Skeletal muscle satellite cell (primary cell): ENCODE measurements around the gene SETD1A.

ENCODE experiments used
- H3K27me3 ChIP-seq: 2 replicates; pipeline ENCODE4 v1.7.0; 2013; ENCODE audit warnings: low read length; ENCODE audit not compliant: control insufficient read depth, insufficient read depth
- H3K36me3 ChIP-seq: 2 replicates; pipeline ENCODE4 v1.7.0; 2013; ENCODE audit warnings: mild to moderate bottlenecking, control low read depth, low read length; ENCODE audit not compliant: insufficient read depth
- H3K4me1 ChIP-seq: 2 replicates; pipeline ENCODE4 v1.7.0; 2013; ENCODE audit warnings: low read length; ENCODE audit not compliant: control insufficient read depth, insufficient read depth
- H3K4me2 ChIP-seq: 2 replicates; pipeline ENCODE4 v1.7.0; 2013; ENCODE audit warnings: mild to moderate bottlenecking, low read length
- H3K4me3 ChIP-seq: 2 replicates; pipeline ENCODE4 v1.7.0; 2013; ENCODE audit warnings: low read length
- H3K9ac ChIP-seq: 2 replicates; pipeline ENCODE4 v1.7.0; 2013; ENCODE audit warnings: mild to moderate bottlenecking, low read depth, low read length, moderate library complexity
- H3K9me3 ChIP-seq: replicated peaks from 2 replicates; pipeline ENCODE4 v1.7.0; 2013; ENCODE audit warnings: mild to moderate bottlenecking, control low read depth, low read length

The SETD1A gene

GRCh38 chr16:30963925-30964511, 6.5 kb downstream of the SETD1A start:
- no peak overlapping the region for H3K4me3 ChIP-seq
- no peak overlapping the region for H3K9ac ChIP-seq
- no peaks in the 10 kb centered on the region for H3K27me3 ChIP-seq
- H3K4me2 ChIP-seq = no peak overlapping the region
- H3K4me1 ChIP-seq = peaks cover 5% of the 10 kb centered on the region
- peaks cover 74% of the 10 kb centered on the region for H3K36me3 ChIP-seq
- no peaks in the 10 kb centered on the region for H3K9me3 ChIP-seq

GRCh38 chr16:30964574-30965226, 7.1 kb downstream of the SETD1A start:
- Histone ChIP-seq H3K4me1 (no peaks in the 10 kb centered on the region), H3K4me2 (no peak overlapping the region), H3K9me3 (no peaks in the 10 kb centered on the region), H3K9ac (no peak overlapping the region), H3K27me3 (no peaks in the 10 kb centered on the region), H3K36me3 (peaks cover 74% of the 10 kb centered on the region), H3K4me3 (no peak overlapping the region)

DNA sequence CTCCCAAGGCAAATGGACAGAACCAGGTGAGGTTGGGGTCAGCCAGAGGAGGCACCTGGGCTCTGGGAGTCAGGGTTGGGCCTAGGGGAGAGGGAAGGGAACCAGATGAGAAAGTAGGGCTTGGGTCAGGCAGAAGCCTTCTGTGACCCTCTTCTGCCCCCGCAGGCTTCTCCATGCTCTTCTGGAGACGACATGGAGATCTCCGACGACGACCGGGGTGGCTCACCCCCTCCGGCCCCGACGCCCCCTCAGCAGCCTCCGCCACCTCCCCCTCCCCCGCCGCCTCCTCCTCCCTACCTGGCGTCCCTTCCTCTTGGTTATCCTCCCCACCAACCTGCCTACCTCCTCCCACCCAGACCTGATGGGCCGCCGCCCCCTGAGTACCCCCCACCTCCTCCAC, 7.9 kb downstream of the SETD1A start:
- H3K4me3 ChIP-seq = no peak overlapping the region
- H3K9me3 ChIP-seq = no peaks in the 10 kb centered on the region
- H3K27me3 ChIP-seq = no peaks in the 10 kb centered on the region
- no peak overlapping the region for H3K4me2 ChIP-seq
- no peak overlapping the region for H3K9ac ChIP-seq
- peaks cover 70% of the 10 kb centered on the region for H3K36me3 ChIP-seq
- H3K4me1 ChIP-seq = no peaks in the 10 kb centered on the region

DNA sequence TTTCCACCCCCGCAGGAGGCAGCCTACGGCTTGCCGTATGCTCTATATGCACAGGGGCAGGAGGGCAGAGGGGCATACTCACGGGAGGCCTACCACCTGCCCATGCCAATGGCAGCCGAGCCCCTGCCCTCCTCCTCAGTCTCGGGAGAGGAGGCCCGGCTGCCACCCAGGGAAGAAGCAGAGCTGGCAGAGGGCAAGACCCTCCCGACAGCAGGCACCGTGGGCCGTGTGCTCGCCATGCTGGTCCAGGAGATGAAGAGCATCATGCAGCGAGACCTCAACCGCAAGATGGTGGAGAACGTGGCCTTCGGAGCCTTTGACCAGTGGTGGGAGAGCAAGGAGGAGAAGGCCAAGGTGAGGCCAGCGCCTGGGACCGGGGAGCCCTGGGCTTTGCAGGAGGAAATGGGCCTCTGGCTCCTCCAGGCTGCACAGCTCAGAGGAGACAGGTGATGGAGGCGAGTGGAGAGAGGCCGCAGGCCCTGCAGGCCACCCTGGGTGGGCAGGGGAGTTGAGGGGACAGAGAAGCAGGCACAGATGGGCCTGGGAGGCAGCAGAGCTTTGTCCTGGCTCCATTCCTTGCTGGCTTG, 8.6 kb downstream of the SETD1A start:
- H3K36me3 ChIP-seq = peaks cover 71% of the 10 kb centered on the region
- no peak overlapping the region for H3K4me3 ChIP-seq
- no peak overlapping the region for H3K4me2 ChIP-seq
- no peak overlapping the region for H3K9ac ChIP-seq
- no peaks in the 10 kb centered on the region for H3K27me3 ChIP-seq
- no peaks in the 10 kb centered on the region for H3K9me3 ChIP-seq
- no peaks in the 10 kb centered on the region for H3K4me1 ChIP-seq

DNA sequence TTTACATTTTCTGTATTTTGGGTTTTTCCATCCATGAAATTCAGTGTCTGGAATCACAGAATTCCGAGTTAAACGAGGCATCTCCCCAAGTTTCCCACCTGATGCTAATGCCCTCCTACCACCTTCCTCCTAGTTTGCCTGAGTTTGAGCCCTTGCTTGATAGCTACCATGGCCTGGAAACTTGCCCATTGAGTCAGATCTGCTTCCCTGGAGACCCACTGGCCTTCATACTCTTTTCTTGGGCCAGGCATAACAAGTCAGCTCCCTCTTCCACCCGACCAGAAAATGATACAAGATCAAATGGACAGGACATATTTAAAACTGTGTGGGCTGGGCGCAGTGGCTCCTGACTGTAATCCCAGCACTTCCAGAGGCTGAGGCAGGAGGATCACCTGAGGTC, 10.2 kb downstream of the SETD1A start:
- Histone ChIP-seq H3K4me2 (no peak overlapping the region), H3K9me3 (no peaks in the 10 kb centered on the region), H3K36me3 (peaks cover 71% of the 10 kb centered on the region), H3K9ac (no peak overlapping the region), H3K4me1 (no peaks in the 10 kb centered on the region), H3K27me3 (no peaks in the 10 kb centered on the region), H3K4me3 (no peak overlapping the region)

GRCh38 chr16:30969246-30969842, 11.8 kb downstream of the SETD1A start:
- Histone ChIP-seq H3K4me3 (no peak overlapping the region), H3K9me3 (no peaks in the 10 kb centered on the region), H3K36me3 (peaks cover 74% of the 10 kb centered on the region), H3K27me3 (no peaks in the 10 kb centered on the region), H3K4me1 (no peaks in the 10 kb centered on the region), H3K4me2 (no peak overlapping the region), H3K9ac (no peak overlapping the region)

DNA sequence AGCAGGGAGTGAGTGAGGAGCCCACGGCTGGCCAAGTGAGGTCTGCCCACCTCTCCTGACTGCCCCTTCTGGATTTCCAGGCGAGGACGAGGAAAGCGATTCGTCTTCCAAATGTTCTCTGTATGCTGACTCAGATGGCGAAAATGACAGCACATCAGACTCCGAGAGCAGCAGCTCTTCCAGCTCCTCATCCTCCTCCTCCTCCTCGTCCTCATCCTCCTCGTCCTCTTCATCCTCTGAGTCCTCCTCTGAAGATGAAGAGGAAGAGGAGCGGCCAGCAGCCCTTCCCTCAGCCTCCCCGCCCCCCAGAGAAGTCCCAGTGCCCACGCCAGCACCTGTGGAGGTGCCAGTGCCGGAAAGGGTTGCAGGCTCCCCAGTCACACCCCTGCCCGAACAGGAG, 13.7 kb downstream of the SETD1A start:
- H3K9me3 ChIP-seq = no peaks in the 10 kb centered on the region
- H3K4me3 ChIP-seq = no peak overlapping the region
- no peaks in the 10 kb centered on the region for H3K4me1 ChIP-seq
- no peaks in the 10 kb centered on the region for H3K27me3 ChIP-seq
- no peak overlapping the region for H3K9ac ChIP-seq
- peaks cover 65% of the 10 kb centered on the region for H3K36me3 ChIP-seq
- H3K4me2 ChIP-seq = no peak overlapping the region

DNA sequence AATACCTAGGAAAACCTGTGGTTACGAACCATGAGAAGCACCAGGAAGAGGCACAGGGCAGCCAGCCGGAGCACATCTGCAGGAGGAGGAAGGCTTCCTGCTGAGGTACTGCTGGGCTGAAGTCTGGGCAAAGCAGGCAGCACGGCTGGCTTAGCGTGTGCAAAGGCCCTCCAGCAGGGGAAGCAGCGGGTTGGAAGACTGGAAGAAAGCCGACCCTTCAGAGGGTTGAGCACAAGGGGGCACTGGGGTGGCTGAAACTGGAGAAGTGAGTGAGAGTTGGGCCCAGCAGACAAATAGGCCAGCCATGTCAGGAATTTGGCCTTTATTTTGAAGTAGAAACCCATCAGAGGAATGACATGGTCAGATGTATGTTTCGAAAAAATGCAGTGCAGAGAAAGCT, 15.3 kb downstream of the SETD1A start:
- Histone ChIP-seq H3K9me3 (no peaks in the 10 kb centered on the region), H3K4me3 (no peak overlapping the region), H3K9ac (no peak overlapping the region), H3K4me2 (no peak overlapping the region), H3K36me3 (peaks cover 67% of the 10 kb centered on the region), H3K27me3 (no peaks in the 10 kb centered on the region), H3K4me1 (no peaks in the 10 kb centered on the region)

- peaks cover 61% of the 10 kb centered on the region for H3K36me3 ChIP-seq
- no peak overlapping the region for H3K9ac ChIP-seq
- H3K4me3 ChIP-seq = no peak overlapping the region
- H3K4me1 ChIP-seq = no peaks in the 10 kb centered on the region
- no peaks in the 10 kb centered on the region for H3K9me3 ChIP-seq
- H3K4me2 ChIP-seq = no peak overlapping the region
- H3K27me3 ChIP-seq = no peaks in the 10 kb centered on the region
These were observed 16.8 kb downstream of the SETD1A start for GRCh38 chr16:30974348-30974747.

DNA sequence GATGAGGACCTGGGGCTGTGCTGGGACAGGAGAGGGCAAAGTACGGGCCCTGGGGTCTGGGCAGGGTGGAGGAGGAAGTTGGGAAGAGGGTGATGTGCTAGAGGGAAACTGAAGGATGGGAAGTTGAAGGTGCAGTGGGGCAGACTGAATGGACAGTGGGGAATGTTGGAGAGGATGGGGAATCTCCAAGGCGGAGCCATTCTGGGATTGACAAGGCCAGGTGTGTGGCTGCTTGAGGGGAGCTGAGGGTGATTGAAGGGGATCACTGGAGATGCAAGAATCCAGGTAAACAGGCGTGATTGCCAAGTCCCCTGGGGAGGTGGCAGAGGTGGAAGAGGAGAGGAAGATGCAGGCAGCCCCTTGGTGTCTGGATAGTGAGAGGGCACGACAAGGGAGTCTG, 18.9 kb downstream of the SETD1A start:
- peaks cover 51% of the 10 kb centered on the region for H3K36me3 ChIP-seq
- no peaks in the 10 kb centered on the region for H3K27me3 ChIP-seq
- H3K9me3 ChIP-seq = no peaks in the 10 kb centered on the region
- H3K9ac ChIP-seq = no peak overlapping the region
- H3K4me2 ChIP-seq = no peak overlapping the region
- H3K4me1 ChIP-seq = no peaks in the 10 kb centered on the region
- H3K4me3 ChIP-seq = no peak overlapping the region

DNA sequence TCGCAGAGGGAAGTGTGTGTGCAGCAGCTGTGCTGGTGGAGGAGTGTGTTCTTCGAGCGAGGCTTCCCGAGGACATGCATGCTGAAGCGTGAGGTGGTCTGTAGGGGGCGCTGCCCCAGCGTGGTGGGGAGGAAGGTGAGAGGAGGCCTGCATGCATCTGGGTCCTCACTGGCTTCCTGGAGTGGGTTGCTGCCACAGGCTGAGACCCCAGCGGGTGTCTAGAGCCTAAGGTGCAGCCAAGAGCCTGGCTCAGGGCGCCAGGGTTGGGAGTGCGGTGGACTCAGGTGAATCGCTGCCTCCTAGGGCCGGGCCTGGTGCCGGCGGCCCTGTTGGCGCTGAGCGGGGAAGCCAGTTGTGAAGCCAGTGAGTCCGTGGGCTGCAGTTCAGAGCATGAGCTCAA, 19.9 kb downstream of the SETD1A start:
- Histone ChIP-seq H3K4me3 (no peak overlapping the region), H3K36me3 (peaks cover 44% of the 10 kb centered on the region), H3K27me3 (no peaks in the 10 kb centered on the region), H3K4me2 (no peak overlapping the region), H3K9ac (no peak overlapping the region), H3K9me3 (no peaks in the 10 kb centered on the region), H3K4me1 (no peaks in the 10 kb centered on the region)
